Activated CD4-positive, alpha-beta T cell treated with anti-CD3 and anti-CD28 coated beads, Interleukin-2, amount 50 U/mL, for 24 hours (primary cell): ENCODE data around the gene CBX3.
"Not testable (repeated sequence)": the region's sequence is repeated elsewhere in the genome, so short reads cannot be mapped to it uniquely, and the experiment has no call there.

ENCODE experiments used
- DNase-seq, 2 donors: peaks; one replicate each; pipeline ENCODE4 v3.0.0-alpha.2; 2020; ENCODE audit warnings: low read depth in 1 of 2, low spot score in 1 of 2

CBX3 gene

DNA sequence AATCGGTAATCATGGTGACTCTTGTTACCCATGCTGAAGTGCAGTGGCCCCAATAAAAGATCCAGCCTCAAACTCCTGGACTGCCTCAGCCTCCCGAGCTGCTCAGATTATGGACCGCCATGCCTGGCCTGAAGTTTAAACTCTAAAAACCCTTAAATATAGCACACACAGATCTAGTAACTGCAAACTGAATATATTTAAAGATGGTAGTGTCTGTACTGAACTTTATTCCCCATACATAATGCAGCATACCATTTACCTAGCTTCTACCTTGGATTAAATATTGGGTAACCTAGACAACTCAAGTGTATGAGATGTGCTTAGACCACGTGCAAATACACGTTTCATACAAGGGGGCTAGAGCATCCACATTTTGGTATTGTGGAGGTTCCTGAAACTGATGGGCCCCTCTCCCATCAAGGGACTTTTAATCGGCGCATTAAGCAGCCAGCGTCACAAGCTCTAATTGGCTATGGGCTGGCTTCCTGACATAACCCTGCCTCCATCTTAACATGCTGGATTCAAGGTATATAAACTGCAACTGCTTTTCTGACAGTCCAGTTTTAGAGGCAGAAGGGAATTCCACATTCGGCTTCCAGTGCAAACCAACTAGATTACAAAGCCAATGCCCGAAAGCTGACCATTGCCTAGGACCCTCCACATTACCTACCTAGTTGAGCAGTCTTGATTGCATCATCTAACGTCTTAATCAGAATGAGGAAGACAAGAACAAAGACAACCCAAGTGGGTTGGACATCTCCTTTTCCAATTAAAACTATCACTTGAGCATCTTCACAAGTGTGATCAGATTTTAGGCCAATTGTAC is 14.0 kb upstream of the CBX3 start:
- no peak for DNase-seq

DNA sequence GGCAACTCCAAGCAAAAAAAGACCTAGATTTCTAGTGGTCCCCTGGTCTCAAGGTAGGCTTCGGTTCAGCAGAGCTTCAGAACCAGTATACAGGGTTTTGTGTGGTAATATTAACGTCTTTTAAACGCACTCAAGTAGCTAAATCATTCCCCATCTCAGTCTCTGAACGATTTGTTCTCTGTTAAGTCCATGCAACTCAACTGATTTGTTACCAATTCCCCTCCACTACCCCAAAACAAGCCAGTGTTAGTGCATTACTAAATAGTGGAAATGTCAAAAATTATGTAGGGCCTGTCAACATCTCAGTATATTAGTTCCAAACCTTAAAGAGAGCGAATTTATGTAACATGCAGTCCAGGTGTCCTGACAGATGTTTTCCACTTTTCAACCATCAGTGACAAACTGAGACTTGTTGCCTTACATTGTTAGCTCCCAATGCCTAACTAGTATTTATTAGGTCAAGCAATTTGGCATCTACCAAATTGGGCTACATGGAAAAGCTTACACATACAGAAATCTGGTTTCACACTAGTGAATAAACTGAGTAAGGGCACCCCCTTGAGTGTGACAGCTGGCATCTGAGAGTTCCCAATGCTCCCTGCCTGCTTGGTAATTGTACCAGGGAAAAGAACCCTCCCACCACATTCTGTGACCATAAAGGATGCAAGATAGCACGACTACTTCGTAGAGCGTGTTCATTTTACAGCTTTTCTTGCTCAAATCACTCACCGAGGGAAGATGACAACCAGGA is 13.2 kb upstream of the CBX3 start:
- DNase-seq, result no peak

DNA sequence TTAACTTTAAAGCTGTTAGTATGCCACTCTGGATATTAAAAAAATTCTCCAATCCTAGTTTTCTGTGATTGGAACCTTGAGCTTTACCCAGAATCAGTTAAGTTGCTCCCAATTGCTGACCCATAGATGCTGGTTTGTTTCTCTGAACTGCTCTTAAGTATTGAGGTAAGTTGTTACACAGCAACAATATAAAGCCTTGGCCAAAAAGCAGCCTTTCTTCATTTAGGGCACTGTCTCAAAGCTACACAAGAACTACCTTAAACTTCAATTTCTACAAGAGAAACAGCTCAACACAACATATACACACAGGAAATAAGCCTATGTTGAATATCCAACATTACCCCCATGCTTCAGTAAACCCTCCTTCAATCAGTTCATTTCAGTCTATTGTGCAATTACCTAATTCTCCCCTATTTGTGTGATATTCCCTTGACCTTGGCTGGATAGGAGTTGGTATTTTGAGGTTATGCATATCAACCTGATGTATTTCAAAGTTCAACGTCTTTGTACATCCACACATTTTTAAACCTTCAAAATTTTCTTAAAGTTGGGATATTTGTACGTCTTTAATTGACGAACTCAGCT is 12.5 kb upstream of the CBX3 start:
- no peak for DNase-seq

DNA sequence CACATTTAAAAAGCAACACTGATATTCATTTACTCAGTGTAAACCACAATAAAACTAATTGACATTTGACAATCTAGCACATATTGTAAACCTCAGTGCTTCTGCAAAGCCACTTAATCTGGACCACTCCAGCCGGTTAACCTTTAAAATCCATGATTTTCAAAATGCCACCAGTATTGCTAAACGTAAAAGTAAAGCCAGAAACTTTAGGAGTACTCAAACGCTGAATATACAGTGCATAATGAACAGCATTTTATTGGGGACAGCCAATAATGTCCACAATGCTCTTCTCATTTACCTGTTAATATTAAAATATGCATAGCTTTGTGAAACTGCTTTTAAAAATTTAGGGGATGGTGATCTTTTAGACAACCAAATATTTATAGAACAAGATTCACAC is 11.8 kb upstream of the CBX3 start:
- no peak for DNase-seq

DNA sequence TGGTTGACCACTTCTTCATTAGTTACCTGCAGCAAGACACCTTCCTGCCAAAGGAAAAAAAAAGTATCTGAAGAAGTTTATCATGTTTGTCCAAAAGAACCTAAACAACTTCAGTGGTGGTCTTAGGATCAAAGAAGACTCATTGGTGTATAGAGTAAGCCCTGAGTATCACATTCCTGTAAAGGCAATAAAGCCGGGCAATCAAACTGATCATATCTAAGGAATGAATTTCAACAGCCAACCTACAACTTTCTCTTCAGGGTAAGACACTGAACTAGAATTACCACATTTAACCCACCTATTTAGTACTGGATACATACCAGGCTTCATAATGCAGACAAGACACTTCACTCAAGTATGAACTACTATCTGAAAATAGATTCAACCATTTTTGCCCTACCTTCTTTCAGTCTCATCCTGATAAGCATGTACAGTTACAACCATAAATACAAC is 11.1 kb upstream of the CBX3 start:
- DNase-seq, result no peak

DNA sequence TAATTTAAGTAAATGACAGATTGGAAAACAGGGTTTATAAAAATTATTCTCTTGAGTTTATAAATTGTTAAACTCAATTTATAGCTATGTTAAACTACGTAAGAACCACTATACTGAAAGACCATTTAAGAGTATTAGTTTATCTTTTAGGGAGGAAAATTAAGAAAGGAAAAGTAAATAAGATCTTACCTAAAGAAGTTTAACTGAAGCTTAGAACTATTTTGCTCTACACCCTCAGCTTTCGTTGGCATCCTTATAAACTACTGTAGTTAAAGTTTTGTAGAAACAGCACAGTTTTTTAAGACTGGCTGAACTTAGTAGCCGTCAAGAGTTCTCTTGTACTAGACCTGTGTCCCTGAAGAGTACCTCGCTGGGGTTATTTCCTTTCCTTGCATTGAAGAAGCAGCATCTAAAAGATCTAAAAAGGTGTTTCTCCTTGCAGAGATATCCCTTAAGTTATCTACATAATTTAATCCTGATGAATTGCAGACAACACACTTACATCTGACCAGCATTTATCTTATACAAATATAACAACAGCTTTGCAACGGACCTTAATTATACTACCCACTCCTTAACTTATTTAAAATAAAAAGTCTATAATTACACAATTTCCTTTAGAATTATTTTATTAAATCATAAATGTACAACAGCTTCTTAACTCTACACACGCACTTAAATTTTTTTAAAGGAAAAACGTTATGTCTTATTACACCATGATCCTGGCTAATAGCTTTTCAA is 10.1 kb upstream of the CBX3 start:
- DNase-seq, result no peak

DNA sequence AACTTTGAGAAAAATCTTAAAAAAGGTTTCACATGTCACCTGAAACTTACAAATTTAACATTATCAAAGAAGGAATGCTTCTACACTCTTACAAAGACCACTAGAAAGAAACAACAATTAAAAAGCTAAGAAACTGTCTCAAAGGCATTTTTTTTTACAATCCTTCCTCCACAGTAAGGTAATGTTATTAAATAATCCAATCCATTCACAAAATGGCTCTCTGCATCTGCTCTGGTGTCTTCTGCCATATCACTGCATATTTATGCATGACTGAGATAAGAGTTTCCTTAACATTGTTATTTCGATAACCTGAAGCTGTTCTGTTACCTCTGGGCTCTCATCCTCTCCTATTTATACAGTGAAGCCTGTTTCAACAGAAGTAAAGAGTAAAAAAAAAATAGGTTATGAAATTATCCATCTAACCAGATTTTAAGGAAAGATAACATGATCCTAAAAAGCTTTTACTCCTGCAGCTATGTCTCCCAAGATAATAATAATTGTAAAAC is 9.5 kb upstream of the CBX3 start:
- no peak for DNase-seq

DNA sequence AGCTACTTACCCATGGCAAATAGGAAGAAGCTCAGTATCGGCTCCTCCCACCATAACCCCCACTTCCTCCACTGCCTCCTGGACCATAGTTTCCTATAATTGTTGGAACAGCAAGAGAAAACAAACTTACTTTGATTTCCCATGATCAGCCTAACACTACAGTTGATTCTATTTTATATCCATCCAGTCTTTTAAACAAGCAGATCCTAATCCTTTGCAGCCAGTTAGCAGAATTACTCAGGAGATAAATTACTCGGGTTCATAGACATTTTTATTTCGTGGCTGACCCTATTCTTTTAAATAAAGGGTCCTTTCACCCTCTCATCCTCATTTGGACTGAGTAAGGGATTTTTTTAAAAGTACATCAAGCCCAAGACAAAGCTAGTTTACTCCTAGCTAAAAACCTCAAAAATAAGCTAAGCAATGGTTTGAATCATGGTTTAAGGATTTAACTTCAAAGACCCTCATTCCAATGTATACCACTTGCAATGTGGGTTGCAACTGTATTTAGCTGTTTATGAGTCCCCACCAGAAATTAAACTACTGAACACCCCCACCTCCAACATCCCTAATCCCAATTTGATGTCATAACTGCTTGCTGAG is 9.0 kb upstream of the CBX3 start:
- DNase-seq, result no peak

DNA sequence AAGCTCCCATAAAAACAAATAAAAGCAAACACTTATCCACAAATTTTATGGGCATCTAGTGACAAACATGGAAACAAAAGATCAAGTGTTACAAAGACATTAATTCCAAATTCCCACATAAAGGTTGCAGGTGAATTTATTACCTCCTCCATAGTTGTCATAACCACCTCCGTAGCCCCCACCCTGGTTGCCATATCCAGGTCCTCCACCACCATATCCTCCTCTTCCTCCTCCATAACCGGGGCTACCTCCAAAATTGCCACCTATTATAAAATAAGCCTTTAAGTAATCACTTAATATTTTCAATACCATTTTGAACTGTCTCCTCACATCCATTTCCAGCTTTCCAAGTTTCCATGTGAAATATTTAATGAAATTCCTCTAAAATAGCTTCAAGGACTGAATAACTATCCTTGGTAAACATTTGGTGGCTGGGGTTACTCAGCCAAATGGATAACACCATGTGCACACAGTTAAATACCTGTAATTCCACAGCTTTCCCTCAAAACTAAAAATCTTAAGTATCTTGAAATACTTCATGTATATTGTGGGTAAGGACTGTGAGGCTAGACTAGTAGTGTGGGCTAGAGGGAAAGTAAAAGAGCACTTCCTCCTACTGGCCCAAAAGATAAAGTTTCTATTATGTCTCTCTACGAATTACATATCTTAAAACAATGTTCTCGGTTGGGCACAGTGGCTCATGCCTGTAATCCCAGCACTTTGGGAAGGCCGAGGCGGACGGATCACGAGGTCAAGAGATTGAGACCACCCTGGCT is 7.9 kb upstream of the CBX3 start:
- no peak for DNase-seq

DNA sequence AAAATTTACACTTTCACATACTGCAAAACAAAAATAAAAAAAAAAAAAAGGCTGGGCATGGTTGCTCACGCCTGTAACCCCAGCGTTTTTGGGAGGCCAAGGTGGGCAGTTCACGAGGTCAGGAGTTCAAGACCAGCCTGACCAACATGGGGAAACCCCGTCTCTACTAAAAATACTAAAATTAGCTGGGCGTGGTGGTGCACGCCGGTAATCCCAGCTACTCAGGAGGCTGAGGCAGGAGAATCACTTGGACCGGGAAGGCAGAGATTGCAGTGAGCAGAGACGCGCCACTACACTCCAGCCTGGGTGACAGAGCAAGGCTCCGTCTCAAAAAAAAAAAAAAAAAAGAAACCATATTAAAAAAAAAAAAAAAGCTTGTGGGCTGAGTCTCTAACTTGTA is 6.8 kb upstream of the CBX3 start:
- not testable (repeated sequence) for DNase-seq

DNA sequence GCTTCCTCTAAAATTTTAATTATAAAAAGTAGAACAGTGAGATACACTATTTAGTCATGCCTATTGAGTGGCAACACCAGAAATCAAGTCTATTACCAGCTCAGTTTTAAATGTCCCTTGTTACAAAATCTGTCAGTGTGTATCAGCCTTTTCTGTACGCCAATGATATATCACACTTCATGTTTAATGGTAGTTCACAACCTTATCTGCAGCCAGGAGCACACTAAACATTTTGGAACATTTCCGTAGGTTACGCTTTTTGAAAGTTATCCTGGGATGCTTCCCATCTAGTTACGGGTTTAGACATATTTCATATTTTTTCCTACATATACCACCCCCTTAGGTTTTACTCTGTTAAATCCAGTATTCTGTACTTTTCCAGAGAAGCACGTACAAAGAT is 6.4 kb upstream of the CBX3 start:
- no peak for DNase-seq

DNA sequence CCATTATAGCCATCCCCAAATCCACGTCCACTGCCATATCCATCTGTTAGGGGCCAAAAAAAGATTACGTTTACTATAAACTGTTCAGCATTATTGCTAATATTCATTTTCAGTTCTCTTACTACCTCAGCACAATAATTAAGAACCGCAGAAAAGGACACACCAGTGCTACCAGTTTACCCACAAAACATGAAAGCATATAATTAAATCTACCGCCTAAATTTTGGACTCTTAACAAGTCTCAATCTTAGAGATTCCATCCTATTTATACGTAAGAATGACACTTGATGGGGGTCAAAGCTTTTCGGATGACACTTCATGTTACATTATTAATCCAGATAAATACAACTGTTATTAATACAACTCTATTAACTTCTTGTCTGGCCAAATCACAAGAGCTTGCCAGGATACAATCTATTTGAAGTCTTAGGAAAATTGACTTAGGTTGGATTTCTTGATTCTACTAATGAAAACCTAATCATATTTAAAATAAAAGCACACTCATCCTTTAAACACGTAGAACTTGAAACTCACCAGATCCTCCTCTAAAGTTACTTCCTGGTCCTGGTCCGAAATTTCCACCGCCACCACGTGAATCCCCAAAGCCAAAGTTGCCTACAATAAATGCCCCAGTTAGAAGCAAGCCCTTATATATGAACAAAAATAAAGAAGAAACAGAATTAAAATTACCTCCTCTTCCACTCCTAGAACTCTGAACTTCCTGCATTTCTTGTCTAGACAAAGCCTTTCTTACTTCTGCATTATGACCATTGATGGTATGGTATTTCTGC is 5.5 kb upstream of the CBX3 start:
- no peak for DNase-seq

DNA sequence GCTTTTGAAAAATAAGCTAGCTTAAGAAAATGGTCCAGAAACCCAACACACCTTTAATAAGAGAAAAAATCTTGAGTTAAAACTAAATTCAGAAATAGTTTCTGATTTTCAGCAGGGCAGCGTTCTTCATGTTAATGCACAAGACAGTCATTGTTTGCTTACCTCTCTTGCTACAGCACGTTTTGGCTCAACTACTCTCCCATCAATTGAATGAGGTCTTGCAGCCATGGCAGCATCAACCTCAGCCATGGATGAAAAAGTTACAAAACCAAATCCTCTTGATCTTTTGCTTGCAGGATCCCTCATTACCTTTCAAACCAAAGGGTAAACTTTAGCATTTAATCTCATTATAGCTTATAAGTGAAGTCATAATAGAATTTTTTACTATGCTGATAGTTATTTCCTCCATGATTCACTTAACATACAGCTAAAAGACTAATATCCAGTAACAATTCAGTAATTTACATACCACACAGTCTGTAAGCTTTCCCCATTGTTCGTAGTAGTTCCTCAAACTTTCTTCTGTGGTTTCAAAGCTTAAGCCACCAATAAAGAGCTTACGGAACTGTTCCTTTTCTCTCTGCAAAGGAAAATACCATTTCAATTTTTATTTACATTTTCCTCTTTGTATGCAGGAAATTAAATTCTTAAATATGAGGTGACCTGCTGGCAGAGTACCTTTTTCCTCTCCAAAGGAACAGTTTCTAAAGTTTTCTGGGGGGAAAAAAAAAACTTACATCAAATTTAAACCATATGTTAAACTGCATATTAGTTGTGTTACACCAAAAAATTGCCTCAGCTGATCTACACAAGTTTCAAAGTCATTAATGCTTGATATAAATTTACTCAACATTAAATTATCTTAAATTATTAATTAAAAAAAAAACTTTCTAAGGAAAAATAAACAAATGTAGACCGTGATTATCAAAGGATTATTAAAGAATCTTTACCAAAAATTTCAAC is 4.1 kb upstream of the CBX3 start:
- no peak for DNase-seq

DNA sequence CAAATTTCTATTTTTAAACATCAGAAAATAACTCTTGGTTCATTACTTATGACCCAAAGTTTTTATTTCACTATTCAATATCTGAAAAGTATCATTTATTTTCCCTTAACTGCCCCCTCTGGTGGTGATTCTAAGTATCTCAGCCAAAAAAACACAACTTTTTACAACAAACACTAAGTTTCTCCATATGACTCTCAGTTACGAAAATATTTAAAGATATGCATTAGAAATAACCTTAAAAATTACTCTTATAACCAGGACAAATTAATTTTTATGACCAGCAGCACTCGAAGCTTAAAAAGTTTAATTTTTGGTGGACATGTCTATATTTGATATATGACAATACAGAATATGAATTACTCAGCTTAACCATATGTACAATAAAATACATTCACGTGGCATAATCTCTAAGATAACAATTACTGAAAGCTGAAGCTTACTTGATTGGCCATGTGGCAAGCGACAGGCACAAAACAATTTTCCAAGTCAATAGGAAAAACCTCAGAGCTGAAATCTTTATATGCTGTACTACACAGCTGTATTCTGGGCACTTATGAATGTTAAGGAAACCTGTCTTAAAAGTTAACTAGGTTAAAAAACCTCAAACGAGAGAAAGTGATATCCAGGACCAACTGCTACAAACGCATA is 3.3 kb upstream of the CBX3 start:
- DNase-seq, result no peak

DNA sequence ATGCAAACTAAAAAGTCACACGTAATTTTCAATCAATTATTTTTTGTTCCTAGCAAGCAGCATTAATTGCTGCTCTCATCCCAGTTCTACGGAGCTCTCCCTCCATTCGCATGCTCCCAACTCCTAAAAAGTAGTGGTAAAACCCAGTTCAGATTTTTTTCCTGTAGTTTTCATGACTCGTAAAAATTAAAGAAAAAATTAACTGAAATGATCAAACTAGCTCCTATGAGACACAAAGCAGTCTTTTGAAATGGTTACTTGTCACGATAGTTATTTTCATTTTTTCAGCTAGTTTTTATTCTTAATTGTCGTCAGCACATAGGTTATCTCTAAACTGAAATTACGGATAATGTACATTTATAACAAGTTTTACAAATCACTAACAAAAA is 2.8 kb upstream of the CBX3 start:
- no peak for DNase-seq

DNA sequence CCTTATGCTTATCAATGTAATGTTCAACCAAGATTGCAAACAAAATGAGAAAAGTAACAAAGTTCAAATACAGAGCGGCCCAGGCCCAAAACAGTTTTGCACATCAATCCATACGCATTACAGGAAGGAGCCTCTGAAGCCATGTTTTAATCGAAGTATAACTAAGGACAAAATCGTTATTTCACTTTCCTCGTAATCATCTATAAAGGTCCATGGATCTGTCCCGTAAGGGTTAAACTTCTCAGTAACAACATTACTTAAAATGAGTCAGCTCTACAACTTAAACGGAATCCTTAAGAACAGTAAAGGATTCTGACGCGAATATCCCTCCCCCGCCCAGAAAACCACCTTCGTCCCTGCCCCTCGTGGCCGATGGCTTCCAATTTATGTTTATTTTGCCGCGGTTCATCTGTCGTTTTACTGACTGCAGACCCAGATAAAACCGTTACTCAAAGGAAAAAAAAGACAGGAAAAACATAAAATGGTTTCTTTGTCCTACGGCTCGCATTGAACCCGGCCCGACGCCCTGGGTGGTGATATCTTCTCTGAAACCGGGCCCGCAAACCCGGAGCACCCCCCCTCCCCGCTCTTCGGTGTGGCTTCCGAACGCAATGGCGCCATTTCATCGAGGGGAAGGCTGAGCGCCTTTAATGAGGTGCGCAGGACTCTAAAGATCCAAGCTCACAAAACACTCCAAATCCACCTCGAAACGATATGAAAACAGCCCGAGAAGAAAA is 2.1 kb upstream of the CBX3 start:
- DNase-seq, result peak in 1 of 2 donors; percentile 30

DNA sequence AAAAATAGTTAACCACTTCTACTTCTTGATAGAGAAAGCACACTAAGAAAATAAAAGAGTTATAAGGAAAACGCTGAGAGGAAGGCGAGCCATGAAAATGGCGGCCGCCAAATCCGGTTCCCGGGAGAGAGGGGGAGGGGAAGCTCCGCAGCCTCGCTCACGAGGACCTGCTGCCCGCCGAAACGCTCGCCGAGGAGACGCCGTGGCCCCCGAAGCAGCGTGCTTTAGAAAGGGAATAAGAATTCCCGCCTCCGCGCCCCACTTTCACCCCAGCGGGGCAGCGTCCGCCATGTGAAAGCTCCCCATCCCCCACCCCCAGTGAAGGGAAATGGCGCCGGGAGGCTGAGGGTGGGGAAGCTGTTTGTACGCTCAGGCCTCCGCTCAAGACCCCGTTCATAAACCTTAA is 1.5 kb upstream of the CBX3 start:
- peak; percentile 73 to 78 for DNase-seq
